ENCODE data around the gene NUP62. TPM values are rescaled to one million over a fixed set of nuclear protein-coding genes. Genes with fewer than 3 reads are reported as not detected.

NUP62 gene
- total RNA-seq, 2 experiments from 2014 or later = 113 to 119 TPM

- peaks cover 29% of the 10 kb centered on the region for H3K36me3 Mint-ChIP-seq (ENCODE audit: low read depth)
- ATAC-seq = no peak
- H3K4me1 Mint-ChIP-seq (ENCODE audit: low read depth) = peaks cover 16% of the 10 kb centered on the region
- no peak for DNase-seq
- CTCF ChIA-PET = no interaction called here
- no peaks in the 10 kb centered on the region for H3K9me3 Mint-ChIP-seq
- H3K27me3 Mint-ChIP-seq = no peaks in the 10 kb centered on the region
- no peak overlapping the region for H3K27ac Mint-ChIP-seq
- TF ChIP-seq CTCF (IDR thresholded peaks at IDR 0.05) = no peak
- intact Hi-C loops (cut with micrococcal nuclease) = no loop called here
- POLR2A ChIA-PET = interaction anchor here (1.8 kb wide), 1 partner anchor 9 kb away, joined by 7 read pairs; no protein-coding TSS in a partner anchor
- H3K4me3 Mint-ChIP-seq = no peak overlapping the region
These were observed 68.2 kb downstream of the NUP62 start for GRCh38 chr19:49861107-49861506.

GRCh38 chr19:49860336-49861102 lies 68.8 kb downstream of the NUP62 start:
- ATAC-seq (no peak), DNase-seq (no peak)
- Mint-ChIP-seq H3K36me3 (ENCODE audit: low read depth) (peaks cover 25% of the 10 kb centered on the region), H3K27ac (no peak overlapping the region), H3K9me3 (no peaks in the 10 kb centered on the region), H3K4me3 (no peak overlapping the region), H3K27me3 (no peaks in the 10 kb centered on the region), H3K4me1 (ENCODE audit: low read depth) (peaks cover 13% of the 10 kb centered on the region)
- ChIA-PET CTCF (no interaction called here), POLR2A (interaction anchor here (1.8 kb wide), 1 partner anchor 9 kb away, joined by 7 read pairs; no protein-coding TSS in a partner anchor)
- no peak for TF ChIP-seq CTCF (IDR thresholded peaks at IDR 0.05)
- intact Hi-C loops (cut with micrococcal nuclease) = no loop called here

GRCh38 chr19:49859682-49860335 lies 69.5 kb downstream of the NUP62 start:
- Mint-ChIP-seq H3K9me3 (no peaks in the 10 kb centered on the region), H3K4me1 (ENCODE audit: low read depth) (peaks cover 7% of the 10 kb centered on the region), H3K27me3 (no peaks in the 10 kb centered on the region), H3K36me3 (ENCODE audit: low read depth) (peaks cover 20% of the 10 kb centered on the region), H3K4me3 (no peak overlapping the region), H3K27ac (no peak overlapping the region)
- CTCF ChIA-PET = no interaction called here
- TF ChIP-seq CTCF (IDR thresholded peaks at IDR 0.05) = no peak
- no peak for ATAC-seq
- DNase-seq = no peak
- POLR2A ChIA-PET = interaction anchor here (1.1 kb wide), 1 partner anchor 8 kb away, joined by 3 read pairs; the partner anchor contains the start of gene PNKP
- intact Hi-C loops (cut with micrococcal nuclease) = no loop called here

GRCh38 chr19:49858088-49858985 lies 71.0 kb downstream of the NUP62 start:
- intact Hi-C loops (cut with micrococcal nuclease) = no loop called here
- no peak for TF ChIP-seq CTCF (IDR thresholded peaks at IDR 0.05)
- CTCF ChIA-PET = interaction anchor here (1.3 kb wide), 1 partner anchor 11 kb away, joined by 3 read pairs; no protein-coding TSS in a partner anchor
- POLR2A ChIA-PET = interaction anchor here (0.7 to 1.3 kb wide), 3 partner anchors 10 to 173 kb away, joined by 3 read pairs; no protein-coding TSS in a partner anchor
- H3K9me3 Mint-ChIP-seq = no peaks in the 10 kb centered on the region
- H3K4me1 Mint-ChIP-seq (ENCODE audit: low read depth) = peaks cover 7% of the 10 kb centered on the region
- H3K27ac Mint-ChIP-seq = no peak overlapping the region
- peaks cover 9% of the 10 kb centered on the region for H3K36me3 Mint-ChIP-seq (ENCODE audit: low read depth)
- H3K4me3 Mint-ChIP-seq = no peak overlapping the region
- no peaks in the 10 kb centered on the region for H3K27me3 Mint-ChIP-seq
- DNase-seq (no peak), ATAC-seq (no peak)
